ENCODE measurements around the gene MCM7. TPM values are rescaled to one million over a fixed set of nuclear protein-coding genes. Genes with fewer than 3 reads are reported as not detected.
A peak's percentile ranks its signal among the peaks of the same experiment; 100 is the strongest.

The MCM7 gene
- total and polyA plus RNA-seq, 10 of the 15 experiments (the other 5 are each of a cell fraction or from before 2014, with no cell fraction given): 183 to 383 (median 244) TPM

- TF ChIP-seq, protein P1, sequence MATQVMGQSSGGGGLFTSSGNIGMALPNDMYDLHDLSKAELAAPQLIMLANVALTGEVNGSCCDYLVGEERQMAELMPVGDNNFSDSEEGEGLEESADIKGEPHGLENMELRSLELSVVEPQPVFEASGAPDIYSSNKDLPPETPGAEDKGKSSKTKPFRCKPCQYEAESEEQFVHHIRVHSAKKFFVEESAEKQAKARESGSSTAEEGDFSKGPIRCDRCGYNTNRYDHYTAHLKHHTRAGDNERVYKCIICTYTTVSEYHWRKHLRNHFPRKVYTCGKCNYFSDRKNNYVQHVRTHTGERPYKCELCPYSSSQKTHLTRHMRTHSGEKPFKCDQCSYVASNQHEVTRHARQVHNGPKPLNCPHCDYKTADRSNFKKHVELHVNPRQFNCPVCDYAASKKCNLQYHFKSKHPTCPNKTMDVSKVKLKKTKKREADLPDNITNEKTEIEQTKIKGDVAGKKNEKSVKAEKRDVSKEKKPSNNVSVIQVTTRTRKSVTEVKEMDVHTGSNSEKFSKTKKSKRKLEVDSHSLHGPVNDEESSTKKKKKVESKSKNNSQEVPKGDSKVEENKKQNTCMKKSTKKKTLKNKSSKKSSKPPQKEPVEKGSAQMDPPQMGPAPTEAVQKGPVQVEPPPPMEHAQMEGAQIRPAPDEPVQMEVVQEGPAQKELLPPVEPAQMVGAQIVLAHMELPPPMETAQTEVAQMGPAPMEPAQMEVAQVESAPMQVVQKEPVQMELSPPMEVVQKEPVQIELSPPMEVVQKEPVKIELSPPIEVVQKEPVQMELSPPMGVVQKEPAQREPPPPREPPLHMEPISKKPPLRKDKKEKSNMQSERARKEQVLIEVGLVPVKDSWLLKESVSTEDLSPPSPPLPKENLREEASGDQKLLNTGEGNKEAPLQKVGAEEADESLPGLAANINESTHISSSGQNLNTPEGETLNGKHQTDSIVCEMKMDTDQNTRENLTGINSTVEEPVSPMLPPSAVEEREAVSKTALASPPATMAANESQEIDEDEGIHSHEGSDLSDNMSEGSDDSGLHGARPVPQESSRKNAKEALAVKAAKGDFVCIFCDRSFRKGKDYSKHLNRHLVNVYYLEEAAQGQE (IDR thresholded peaks at IDR 0.05; ENCODE audit: low read depth, low read length): peak; percentile 31; the same call in 1 of the 2 replicates
- TF ChIP-seq HSF1 (IDR thresholded peaks at IDR 0.05; ENCODE audit: low read depth, low read length) (no peak), SIN3A (IDR thresholded peaks at IDR 0.05; ENCODE audit: low read depth, low read length) (no peak), TCF7 (IDR thresholded peaks at IDR 0.05; ENCODE audit: borderline replicate concordance) (no peak), JUNB (IDR thresholded peaks at IDR 0.05) (no peak), SMAD5 (IDR thresholded peaks at IDR 0.05; ENCODE audit: low read depth) (peak; percentile 77), NRF1 (conservative IDR thresholded peaks at IDR 0.05; ENCODE audit: low read depth, low read length) (0 out of 2 replicates have a peak, but pooled peaks have one; percentile 21), IKZF1 (conservative IDR thresholded peaks at IDR 0.05) (peak; percentile 81), EP300 (IDR thresholded peaks at IDR 0.05; ENCODE audit: borderline replicate concordance in 1 of 2, control insufficient read depth in 1 of 2, low read depth in 2 of 2, low read length in 2 of 2) (no peak), CREM (IDR thresholded peaks at IDR 0.05; ENCODE audit: low read depth) (no peak), CEBPZ (IDR thresholded peaks at IDR 0.05; ENCODE audit: low read depth, low read length) (no peak), EED (IDR thresholded peaks at IDR 0.05; ENCODE audit: low read depth) (no peak), NBN (IDR thresholded peaks at IDR 0.05) (peak; percentile 63; the same call in 1 of the 2 replicates), NFYA (IDR thresholded peaks at IDR 0.05; ENCODE audit: borderline replicate concordance, low read depth, low read length) (no peak), PML (IDR thresholded peaks at IDR 0.05; ENCODE audit: low read length) (peak; percentile 56; the same call in 1 of the 2 replicates)
- TF ChIP-seq, protein P2, sequence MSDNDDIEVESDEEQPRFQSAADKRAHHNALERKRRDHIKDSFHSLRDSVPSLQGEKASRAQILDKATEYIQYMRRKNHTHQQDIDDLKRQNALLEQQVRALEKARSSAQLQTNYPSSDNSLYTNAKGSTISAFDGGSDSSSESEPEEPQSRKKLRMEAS (IDR thresholded peaks at IDR 0.05; ENCODE audit: low read depth, low read length): peak; percentile 85
- TF ChIP-seq, protein P3, sequence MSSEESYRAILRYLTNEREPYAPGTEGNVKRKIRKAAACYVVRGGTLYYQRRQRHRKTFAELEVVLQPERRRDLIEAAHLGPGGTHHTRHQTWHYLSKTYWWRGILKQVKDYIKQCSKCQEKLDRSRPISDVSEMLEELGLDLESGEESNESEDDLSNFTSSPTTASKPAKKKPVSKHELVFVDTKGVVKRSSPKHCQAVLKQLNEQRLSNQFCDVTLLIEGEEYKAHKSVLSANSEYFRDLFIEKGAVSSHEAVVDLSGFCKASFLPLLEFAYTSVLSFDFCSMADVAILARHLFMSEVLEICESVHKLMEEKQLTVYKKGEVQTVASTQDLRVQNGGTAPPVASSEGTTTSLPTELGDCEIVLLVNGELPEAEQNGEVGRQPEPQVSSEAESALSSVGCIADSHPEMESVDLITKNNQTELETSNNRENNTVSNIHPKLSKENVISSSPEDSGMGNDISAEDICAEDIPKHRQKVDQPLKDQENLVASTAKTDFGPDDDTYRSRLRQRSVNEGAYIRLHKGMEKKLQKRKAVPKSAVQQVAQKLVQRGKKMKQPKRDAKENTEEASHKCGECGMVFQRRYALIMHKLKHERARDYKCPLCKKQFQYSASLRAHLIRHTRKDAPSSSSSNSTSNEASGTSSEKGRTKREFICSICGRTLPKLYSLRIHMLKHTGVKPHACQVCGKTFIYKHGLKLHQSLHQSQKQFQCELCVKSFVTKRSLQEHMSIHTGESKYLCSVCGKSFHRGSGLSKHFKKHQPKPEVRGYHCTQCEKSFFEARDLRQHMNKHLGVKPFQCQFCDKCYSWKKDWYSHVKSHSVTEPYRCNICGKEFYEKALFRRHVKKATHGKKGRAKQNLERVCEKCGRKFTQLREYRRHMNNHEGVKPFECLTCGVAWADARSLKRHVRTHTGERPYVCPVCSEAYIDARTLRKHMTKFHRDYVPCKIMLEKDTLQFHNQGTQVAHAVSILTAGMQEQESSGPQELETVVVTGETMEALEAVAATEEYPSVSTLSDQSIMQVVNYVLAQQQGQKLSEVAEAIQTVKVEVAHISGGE (CRISPR knock-in tag; IDR thresholded peaks at IDR 0.05): 0 out of 2 replicates have a peak, but pooled peaks have one; percentile 25
These were observed 12.4 kb downstream of the MCM7 start, which contains the start of gene COPS6 (continued) for GRCh38 chr7:100088621-100089457.
